IPS DF 4.7 (cell line): ENCODE data around the gene ITK.
A peak's percentile ranks its signal among the peaks of the same experiment; 100 is the strongest.

Experiments used
- DNase-seq: peaks from one replicate; pipeline ENCODE4 v3.0.0-alpha.2; 2013; ENCODE audit warnings: low spot score; ENCODE audit errors: extremely low read depth

Gene ITK

DNA sequence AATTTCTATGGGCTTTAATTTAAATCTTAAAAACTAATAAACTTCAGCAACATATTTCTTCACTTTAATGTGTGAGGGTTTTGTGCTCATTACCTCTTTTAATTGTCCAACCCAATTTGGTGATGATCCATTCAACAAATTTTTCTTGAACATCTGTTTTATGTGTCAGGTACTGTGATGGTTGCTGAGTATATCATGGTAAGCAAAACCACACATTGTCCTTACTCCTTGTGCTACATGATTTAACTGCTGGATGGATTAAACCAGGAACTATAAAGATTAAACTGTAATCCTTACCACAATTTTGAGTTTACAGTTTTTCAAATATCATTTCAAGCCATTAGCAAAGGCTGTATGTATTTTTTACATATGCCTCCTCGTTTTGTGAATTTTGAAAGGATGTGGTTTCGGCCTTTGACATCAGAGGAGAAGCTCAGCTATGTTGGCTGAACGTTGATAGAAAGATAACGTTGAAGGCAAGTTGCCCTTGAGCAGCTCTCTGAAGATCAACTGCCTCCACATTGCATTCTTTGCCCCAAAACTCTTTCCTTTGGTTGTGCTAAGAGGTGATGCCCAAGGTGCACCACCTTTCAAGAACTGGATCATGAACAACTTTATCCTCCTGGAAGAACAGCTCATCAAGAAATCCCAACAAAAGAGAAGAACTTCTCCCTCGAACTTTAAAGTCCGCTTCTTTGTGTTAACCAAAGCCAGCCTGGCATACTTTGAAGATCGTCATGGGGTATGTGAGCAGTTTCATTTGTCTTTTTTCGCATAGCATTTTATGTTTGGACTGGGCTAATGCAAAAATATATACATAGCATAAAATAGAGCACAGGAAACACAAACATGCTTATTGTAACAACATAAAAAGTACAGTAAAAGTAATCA is at the start of gene ITK:
TSS of gene ITK (plus strand) at position 467 of the 891 bp plus-strand sequence. CDS start at position 605, 138 bp downstream.
- DNase-seq = no peak

DNA sequence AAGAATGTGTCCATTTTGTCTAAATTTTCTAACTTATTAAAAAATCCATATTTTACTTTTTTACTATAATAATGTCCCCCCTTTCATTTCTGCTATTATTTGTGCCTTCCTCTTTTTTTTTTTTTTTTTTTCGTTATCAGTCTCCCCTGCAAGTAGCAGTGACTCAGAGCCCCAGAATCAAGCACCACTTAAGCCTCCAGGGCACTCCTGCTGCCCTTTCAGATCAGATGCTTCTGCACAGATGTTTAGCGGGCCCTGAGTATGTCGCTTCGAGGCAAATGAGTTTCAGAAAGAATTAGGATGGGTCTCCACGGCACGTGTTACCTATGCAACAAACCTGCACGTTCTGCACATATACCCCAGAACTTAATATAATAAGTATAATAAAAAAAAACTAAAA is 49.7 kb upstream of the ITK start:
- no peak for DNase-seq

DNA sequence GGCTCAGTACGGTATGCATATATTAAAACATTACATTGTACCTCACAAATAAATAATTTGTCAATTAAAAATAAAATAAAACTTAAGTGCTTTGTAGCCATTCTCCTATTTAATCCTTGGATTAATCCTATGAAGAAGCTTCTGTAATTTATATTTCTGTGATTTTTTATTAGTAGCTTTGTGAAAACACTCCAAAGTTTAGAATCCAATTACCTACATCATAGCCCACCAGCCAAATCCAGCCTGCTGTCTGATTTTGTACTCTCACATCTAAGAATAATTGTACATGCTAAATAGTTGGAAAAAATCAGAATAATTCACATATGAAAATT is 48.4 kb upstream of the ITK start:
- no peak for DNase-seq

DNA sequence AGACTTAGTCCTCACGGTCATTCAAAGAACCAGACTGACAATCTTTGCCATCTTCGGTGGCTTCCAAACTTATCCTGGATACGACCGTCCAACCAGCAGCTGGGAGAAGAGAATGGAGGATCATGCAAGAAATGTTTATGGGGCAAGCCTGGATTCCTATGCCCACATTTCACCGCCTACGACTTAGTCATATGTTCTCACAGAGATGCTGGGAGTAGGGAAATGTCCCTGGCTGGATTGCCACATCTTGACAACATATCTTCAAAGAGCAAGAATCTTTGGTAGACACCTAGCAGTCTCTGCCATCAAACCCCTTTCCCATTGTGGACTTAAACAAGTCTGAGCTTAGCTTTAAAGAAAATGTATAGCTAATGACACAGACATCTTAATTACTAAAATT is 42.9 kb upstream of the ITK start:
- DNase-seq = no peak

DNA sequence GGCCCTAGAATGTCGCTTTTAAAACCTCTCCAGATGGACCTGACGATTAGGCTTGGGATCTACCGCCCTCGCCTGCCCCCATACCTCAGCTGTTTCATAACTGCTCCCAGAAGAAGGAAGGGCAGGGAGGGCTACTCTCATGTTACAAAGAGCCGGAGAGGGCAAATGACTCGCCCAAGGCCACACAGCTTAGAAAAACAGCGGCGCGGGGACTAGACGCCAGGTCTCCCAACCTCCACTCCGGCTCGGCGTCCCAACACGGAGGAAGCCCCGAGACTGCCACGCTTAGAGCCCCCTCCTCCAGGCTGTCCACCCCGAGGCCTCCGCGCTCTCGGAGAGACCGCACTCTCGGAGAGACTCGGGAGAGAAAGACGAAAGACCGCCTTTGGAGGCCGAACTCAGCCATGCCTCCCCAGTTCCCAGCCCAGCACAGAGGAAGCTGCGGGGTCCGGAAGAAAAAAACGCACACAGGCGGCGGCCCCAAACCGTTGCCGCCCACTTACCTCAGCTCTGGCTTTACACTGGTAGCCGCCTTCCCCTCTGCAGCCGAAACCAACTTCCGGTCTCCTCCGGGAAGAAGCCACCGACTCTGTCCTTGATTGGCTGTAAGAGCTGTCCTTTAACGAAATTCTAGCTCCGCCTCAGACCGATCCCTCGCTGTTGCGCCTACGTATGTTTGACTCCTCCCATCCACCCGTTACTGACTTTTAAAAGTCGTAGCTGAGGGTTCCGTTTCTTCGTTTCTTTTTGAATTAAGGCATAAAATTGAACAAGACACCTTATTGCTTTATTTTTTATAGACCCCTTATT is 38.1 kb upstream of the ITK start, which contains the start of gene MED7:
TSS of gene MED7 (minus strand) at position 549 of the 810 bp plus-strand sequence. CDS start 3,434 bp downstream, outside the sequence.
- peak; percentile 99 for DNase-seq

DNA sequence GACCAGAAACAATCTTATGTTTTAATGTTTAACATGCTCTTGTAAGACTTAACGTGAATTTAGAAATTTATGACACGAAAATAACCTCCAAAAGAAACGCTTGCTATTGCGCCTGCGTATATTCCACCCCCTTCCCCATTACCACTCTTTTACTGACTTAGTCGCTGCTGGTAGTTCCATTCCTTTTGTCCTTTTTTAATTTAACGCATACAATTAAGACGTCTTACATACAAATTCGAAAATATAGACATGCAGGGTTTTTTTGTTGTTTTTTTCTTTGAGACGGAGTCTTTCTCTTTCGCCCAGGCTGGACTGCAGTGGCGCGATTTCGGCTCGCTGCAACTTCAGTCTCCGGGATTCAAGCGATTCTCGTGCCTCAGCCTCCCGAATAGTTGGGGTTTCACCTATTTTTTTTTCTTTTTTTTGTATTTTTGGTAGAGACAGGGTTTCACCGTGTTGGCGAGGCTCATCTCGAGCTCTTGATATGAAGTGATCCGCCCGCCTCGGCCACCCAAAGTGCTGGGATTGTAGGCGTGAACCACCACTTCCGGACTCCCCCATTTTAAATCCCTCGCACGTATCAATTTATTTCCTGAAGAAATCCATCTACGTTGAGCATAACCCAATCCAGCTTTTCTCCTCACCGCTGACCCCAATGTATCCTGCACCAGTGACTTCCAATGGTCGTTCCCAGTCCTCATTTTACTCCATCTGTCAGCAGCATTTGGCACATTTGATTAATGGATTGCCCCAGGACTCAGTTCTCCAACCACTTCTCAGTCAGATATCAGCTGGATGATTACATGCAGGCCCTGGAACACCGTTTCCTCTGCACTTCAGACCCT is 37.3 kb upstream of the ITK start:
- DNase-seq = no peak

DNA sequence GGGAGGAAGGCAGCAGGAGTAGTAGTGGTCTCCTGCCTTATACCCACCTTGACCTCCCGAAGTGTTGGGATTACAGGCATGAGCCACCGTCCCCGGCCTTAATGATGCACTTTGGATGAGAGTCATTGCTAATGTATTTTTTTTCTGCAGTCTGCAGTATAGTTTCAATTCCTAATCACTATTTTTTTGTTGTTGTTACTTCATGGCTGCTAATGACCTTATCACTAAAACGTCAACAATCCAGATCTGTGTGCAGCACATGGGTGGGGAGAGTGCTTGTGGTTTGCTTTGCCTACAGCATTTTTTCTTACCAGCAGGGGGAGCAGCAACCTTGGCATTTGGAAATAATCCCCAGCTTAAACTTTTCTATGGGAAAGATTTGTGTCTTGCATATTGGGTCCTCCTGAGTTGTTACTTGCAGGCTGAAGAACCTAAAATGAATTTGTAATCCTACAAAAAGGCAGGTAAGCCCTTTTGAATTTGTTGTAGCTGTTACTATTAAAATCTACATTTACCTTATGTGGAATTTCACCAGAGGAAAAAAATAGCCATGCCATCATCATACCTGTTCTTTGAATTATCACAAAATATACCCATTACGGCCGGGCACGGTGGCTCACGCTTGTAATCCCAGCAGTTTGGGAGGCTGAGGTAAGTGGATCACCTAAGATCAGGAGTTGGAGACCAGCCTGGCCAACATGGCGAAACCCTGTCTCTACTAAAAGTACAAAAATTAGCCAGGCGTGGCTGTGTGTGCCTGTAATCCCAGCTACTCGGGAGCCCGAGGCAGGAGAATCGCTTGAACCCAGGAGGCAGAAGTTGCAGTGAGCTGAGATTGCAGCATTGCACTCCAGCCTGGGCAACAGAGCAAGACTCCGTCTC is 31.7 kb upstream of the ITK start:
- peak; percentile 49 for DNase-seq

DNA sequence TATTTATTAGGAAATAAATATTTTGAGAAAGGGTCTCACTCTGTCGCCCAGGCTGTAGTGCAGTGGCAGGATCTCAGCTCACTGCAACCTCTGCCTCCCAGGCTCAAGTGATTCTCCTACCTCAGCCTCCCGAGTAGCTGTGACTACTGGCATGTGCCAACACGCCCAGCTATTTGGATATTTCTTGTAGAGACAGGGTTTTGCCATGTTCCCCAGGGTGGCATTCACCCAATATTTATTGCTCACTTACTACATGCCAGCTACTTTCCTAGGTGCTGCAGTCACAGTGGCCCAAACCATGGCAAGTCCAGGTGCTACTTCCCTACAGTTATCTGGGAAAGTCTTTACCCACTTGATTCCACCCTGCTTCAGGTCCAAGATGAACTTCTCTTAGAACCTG is 29.6 kb upstream of the ITK start:
- DNase-seq = no peak

DNA sequence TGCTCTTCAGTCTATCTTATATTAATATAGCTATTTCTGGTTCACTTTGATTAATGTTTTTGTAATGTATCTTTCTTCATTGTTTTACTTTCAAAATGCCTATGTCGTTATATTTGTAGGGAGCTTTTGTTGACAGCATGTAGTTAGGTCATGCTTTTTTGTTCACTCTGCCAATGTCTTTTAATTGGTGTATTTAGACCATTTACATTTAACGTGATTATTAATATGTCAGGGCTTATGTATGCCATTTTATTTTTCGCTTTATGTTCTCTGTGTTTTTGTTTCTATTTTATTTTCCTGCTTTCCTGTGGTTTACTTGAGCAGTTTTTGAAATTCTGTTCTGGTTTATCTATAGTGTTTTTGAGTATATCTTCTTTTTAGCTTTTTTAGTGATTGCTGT is 25.3 kb upstream of the ITK start:
- no peak for DNase-seq

DNA sequence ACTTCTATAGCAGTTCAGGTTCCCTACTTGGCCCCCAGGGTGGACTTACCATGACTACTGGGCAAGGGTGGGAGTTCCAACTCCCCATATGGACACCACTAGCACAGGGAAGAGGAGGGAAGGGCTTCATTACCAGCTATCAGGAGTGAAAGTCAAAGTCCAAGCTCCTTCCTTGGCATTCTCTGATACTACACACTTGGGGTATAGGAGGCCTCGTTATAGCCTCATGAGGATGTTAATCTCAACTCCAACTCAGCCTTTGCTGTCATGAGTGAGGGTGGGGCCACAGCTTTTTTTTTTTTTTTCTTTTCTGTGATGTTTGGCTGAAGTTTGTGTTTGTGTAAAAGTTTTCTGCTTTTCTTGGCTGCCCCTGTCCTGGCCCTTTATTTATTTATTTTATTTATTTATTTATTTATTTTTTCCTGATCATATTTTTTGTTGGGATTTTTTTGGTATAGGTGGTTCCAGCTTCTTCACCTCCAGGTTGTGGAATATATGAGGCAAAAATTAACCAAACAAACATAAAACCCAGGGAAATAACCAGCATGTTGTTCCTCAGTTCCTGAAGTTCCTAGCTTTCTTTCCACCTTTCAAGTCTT is 23.2 kb upstream of the ITK start:
- no peak for DNase-seq

DNA sequence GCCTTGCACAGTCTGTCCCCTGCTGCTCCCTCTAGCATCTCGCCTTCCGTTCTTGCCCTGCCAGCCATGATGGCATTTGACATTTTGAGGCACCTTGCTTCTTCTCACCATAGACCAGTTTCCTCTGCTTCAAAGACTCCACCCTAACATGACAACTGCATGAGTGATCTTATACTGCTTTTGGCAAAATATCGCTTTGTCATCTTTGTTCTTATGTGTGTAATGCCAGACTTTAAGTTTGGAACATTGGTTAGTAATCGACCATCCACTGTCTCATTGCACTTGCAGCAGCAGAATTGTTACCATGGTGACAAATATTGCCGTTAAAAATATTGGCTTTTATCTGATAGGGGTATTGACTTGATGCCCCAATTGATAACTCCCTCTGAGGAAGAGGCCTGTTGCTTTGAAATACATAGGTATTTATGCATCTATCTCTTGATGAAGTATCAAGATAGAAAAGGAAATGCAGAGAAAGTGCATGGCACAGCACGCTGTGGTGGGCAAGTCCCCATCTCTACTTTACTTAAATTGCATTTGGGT is 21.4 kb upstream of the ITK start:
- DNase-seq = no peak

DNA sequence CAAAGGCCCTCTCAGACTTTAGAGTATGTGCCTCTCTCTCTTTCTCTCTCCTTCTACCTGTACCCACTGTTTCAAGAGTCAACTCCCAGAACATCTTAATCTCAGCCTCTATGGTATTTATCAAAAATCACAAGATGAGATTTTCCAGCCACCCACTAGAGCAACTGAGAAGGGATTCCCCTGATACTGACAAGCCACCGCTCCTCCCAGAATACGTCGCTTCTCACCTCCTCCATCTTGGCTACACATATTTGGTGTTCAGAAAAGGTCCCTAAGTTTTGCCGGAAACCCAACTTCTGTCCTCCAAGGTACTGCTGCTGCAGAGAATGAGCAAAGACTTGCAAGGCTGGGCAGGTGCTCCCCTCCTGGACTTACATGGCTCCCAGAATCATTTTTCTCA is 20.6 kb upstream of the ITK start:
- no peak for DNase-seq

DNA sequence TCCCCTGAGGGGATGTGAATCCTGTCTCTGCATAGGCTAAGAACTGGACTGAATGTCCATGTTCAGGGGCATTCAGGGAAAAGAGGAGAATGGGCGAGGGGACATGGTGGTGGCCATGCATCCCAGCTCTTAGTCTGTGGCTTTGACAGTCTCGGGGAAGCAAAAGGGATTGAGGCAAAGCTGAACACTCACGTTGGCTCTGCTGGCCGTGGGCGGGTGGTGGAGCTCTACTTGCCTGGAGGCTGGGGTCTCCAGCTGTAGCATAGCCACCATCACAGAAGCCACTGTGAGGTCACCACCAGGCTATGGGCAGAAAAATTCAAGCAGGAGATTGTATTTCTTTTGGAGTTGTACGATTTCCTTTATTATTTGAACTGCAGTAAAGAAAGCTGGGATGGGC is 18.6 kb upstream of the ITK start:
- no peak for DNase-seq

DNA sequence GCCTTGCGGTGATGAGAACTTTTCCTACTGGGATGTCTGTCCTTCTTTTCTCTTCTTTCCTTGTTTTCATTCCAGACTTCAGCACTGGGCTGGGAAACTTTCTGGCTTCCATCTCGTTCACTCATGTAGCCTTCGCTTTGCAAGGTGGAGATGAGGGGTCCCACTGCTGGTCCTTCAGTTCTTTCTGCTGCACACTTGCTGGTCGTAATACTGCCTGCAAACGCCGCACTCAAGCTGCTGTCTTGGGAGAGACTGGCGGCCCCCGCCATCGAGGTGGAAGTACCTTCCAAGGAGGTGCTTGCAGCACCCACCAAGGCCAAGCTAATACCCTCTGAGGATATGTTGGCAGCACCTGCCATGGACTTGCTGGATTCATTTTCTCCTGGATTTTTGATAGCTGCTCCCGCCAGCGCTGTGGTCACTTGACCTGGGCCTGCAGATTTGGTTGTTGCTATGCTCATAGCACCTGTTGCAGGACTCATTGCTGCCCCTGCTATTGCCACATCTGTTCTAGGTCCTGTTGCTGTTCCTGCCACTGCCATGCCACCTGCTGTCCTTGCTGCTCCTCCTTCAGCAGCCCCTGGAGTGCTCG is 17.6 kb upstream of the ITK start:
- DNase-seq = no peak

DNA sequence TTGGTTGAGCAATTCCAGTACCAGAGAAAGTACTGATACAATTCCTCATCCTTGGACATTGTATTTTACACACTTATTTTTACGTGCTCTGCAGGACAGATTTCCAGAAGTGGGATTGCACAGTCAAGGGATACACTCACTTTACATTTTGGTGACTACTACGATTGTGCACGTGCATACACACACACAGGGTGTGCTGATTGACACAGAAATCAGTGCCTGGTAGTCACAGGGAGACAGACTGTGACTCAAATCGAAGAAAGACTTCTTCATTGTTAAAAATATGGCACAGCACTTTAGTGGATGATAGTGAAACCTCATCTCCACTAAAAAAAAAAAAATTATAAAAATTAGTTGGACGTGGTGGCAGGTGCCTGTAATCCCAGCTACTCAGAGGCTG is 16.1 kb upstream of the ITK start:
- no peak for DNase-seq

DNA sequence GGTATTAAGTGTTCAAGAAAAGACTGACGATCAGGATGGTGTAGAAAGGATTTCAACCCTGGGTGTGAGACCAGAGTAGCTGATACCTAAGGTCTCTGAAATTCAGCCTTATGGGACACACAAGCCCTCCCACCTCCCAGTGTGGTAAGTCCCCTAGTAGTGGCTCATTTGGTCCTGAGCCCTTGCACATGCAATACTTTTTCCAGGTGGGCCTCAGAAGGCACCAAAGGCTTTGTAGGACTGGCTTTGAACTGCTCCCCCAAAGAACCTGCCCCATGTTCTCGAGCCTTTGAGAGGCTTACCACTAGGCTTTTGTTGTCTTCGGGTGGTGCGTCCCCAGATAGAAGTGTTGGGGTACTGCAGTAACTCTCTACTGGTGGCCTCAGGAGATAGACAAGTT is 15.4 kb upstream of the ITK start:
- no peak for DNase-seq

DNA sequence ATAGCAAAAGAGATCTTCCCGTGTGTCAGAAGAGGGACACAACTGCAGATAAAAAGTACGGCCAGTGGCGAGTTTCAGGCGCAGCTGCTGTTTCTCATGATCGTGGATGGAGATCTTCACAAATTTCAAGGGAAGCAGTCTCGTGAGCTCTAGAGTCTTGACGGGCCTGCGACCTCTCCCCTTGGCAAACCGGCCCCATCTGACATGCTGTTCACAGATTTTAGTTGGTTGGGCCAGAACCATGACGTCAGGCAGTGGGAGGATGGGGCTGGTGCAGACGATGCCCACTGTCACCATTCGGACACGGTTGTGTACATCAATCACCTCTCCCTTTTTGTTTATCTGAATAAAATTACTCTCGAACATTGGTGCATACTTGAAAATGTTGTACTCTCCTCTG is 15.0 kb upstream of the ITK start:
- no peak for DNase-seq

DNA sequence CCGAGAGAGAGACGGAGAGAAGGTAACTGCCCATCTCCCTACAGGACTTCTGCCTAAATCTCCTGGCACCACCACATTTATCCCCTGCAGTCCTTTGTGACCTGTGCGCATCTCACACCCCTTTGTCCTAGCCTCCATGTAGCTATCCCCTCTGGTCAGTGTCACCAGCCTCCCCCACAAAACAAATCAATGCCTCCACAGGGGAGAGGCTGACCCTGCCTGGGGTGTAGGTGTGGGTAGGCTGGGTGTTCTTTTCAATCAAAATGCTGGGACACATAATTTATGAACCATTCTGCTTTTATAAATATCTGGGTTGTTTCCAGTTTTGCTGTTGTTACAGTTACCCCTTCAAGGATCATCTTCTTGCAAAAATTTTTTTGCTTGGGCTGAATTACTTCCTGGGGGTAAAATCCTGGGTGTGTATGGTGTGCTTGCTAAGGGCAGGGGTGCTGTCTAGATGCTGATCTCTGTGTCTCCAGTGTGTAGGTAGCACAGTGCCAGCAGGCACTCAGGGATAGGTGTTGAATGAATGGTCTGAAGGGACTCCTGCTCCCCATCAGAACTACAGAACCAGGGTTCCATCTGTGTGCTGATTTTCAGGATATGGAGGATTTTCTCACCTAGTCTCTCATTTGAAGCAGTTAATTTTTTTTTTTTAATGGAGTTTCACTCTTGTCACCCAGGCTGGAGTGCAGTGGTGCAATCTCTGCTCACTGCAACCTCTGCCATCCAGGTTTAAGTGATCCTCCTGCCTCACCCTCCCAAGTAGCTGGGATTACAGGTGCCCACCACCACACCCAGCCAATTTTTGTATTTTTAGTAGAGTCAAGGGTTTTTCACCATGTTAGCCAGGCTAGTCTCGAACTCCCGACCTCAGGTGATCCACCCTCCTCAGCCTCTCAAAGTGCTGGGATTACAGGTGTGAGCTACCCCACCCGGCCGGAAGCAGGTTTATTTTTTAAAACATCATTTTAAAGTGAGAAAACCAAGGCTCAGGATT is 14.1 kb upstream of the ITK start, which contains the start of gene GARIN3:
TSS of gene GARIN3 (minus strand) at position 51 of the 1,000 bp plus-strand sequence. CDS start 96 bp downstream, outside the sequence.
- no peak for DNase-seq
